IPS-20b (cell line): ENCODE measurements around the gene WFDC10B.
"Not testable (repeated sequence)": the region's sequence is repeated elsewhere in the genome, so short reads cannot be mapped to it uniquely, and the experiment has no call there.

Source experiments
- H3K27ac ChIP-seq: one replicate; pipeline ENCODE4 v1.5.1; 2013; ENCODE audit warnings: low read length
- H3K27me3 ChIP-seq: 2 replicates; pipeline ENCODE4 v1.6.1; 2013; ENCODE audit warnings: mild to moderate bottlenecking, low read length, inconsistent platforms; ENCODE audit not compliant: insufficient read depth
- H3K36me3 ChIP-seq: 2 replicates; pipeline ENCODE4 v1.6.1; 2013; ENCODE audit warnings: low read depth, mild to moderate bottlenecking, inconsistent platforms, low read length, moderate library complexity; ENCODE audit not compliant: insufficient read depth
- H3K4me1 ChIP-seq: 2 replicates; pipeline ENCODE4 v1.6.1; 2013; ENCODE audit warnings: mild to moderate bottlenecking, control low read depth, inconsistent platforms, low read length, moderate library complexity; ENCODE audit not compliant: insufficient read depth
- H3K4me3 ChIP-seq: 2 replicates; pipeline ENCODE4 v1.5.1; 2013; ENCODE audit warnings: mild to moderate bottlenecking, low read length, inconsistent platforms
- H3K9ac ChIP-seq: 2 replicates; pipeline ENCODE4 v1.6.1; 2013; ENCODE audit warnings: low read depth, mild to moderate bottlenecking, inconsistent platforms, low read length, moderate library complexity
- H3K9me3 ChIP-seq: 2 replicates; pipeline ENCODE4 v1.6.1; 2013; ENCODE audit warnings: mild to moderate bottlenecking, low read depth, low read length, inconsistent platforms; ENCODE audit not compliant: insufficient read depth

Gene WFDC10B

DNA sequence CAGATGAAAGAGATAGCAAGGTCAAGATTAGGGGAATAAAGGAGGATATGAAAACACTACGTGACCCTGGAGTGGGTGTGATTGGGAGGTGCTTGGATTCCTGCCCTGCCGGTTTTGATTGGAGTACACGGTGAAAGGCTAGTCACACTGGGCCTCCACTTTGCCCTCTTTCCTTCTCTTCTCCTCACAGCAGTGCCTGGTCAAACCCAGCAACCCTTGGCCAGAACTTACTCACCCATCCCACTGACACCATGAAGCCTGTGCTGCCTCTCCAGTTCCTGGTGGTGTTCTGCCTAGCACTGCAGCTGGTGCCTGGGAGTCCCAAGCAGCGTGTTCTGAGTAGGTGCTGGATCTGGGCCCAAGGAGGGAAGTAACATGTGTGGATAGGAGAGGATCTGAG, 2.9 kb downstream of the WFDC10B start, which contains the start of gene WFDC13:
Gene WFDC13 (plus strand): TSS at position 166 of the 400 bp plus-strand sequence. CDS start 86 bp downstream, at position 252.
- Histone ChIP-seq H3K4me1 (no peaks in the 10 kb centered on the region), H3K9ac (no peak within 1 kb of the TSS), H3K27me3 (no peaks in the 10 kb centered on the region), H3K4me3 (no peak within 1 kb of the TSS), H3K36me3 (no peaks in the 10 kb centered on the region), H3K27ac (no peak within 1 kb of the TSS), H3K9me3 (no peaks in the 10 kb centered on the region)

DNA sequence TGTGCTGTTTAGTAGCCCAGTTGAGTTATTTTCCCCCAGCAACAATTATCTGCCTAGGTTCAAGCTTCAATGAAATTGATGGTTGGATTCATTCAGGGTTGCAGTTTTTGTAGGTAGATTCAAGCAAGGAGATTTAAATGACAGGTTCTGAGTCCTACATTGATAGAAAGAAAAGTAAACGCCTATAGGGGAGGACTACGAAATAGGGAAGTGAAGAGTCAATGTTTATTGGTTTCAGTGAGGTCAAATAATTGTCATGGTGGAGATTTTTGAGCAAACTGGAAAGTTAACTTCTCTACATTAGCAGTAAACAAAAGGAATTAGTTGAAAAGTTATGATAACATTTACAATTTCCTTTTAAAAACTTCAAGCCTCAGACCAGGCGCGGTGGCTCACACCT, 3.7 kb downstream of the WFDC10B start:
- Histone ChIP-seq H3K9ac (no peak overlapping the region), H3K27ac (no peak overlapping the region), H3K36me3 (no peaks in the 10 kb centered on the region), H3K9me3 (no peaks in the 10 kb centered on the region), H3K4me3 (no peak overlapping the region), H3K27me3 (no peaks in the 10 kb centered on the region), H3K4me1 (no peaks in the 10 kb centered on the region)

DNA sequence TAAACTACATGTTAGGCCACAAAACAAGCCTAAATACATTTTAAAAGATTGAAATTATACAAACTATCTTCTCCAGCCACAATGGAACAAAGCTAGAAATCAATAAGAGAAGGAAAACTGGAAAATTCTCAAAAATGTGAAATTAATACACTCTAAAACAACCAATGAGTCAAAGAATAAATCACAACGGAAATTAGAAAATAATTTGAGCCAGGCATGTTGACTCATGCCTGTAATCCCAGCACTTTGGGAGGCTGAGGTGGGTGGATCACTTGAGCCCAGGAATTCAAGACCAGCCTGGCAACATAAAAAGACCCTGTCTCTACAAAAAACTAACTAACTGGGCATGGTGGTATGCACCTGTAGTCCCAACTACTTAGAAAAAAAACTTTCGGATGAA, 9.3 kb downstream of the WFDC10B start:
- Histone ChIP-seq H3K27ac (no peak overlapping the region), H3K4me1 (no peaks in the 10 kb centered on the region), H3K9me3 (peaks cover 11% of the 10 kb centered on the region; the same call in 1 of the 2 replicates), H3K36me3 (no peaks in the 10 kb centered on the region), H3K9ac (no peak overlapping the region), H3K4me3 (no peak overlapping the region), H3K27me3 (no peaks in the 10 kb centered on the region)

DNA sequence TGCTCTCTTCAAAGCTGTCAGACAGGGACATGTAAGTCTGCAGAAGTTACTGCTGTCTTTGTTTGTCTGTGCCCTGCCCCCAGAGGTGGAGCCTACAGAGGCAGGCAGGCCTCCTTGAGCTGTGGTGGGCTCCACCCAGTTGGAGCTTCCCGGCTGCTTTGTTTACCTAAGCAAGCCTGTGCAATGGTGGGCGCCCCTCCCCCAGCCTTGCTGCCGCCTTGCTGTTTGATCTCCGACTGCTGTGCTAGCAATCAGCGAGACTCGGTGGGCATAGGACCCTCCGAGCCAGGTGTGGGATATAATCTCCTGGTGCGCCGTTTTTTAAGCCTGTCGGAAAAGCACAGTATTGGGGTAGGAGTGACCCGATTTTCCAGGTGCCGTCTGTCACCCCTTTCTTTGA, 11.5 kb downstream of the WFDC10B start:
- not testable (repeated sequence) for H3K27me3 ChIP-seq, H3K9ac ChIP-seq, H3K36me3 ChIP-seq, H3K4me1 ChIP-seq, H3K27ac ChIP-seq, H3K4me3 ChIP-seq
- peaks cover 11% of the 10 kb centered on the region; the same call in 1 of the 2 replicates for H3K9me3 ChIP-seq

DNA sequence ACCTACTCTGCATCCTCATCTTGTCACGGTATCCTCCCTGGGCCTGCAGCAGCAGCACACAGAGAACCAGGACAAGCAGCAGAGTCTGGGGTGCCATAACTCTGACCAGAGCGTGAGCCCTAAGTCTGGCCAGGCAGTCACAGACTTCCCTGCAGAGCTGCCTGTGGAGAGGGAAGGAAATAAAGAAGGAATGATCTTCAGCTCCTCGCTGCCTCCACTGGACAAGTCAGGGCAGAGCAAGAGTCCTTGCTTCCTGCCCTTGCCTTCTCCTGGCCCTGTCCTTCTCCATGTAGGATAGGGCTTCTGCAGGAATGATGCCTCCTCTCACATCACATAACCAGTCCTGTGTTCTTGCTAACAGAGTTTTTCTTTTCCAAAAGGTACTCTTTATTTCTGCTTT, 18.9 kb downstream of the WFDC10B start:
- Histone ChIP-seq H3K27ac (no peak overlapping the region), H3K36me3 (no peaks in the 10 kb centered on the region), H3K9ac (no peak overlapping the region), H3K4me1 (no peaks in the 10 kb centered on the region), H3K27me3 (no peaks in the 10 kb centered on the region), H3K9me3 (no peaks in the 10 kb centered on the region), H3K4me3 (no peak overlapping the region)

DNA sequence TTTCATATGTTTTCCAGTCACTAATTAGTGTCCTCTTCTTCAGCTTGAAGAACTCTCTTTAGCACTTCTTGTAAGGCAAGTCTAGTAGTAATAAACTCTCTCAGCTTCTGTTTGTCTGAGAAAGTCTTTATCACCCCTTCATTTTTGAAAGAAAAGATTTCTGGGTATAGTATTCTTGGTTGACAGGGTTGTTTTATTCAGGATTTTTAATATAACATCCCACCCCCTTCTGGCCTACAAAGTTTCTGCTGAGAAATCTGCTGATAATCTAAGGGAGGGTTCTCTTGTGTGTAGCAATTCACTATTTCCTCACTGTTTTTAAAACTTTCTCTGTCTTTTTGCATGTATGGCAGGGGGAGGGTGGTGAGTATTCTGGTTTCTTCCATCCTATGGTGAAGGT, 25.2 kb downstream of the WFDC10B start:
- Histone ChIP-seq H3K4me1 (no peaks in the 10 kb centered on the region), H3K27ac (no peak overlapping the region), H3K36me3 (no peaks in the 10 kb centered on the region), H3K9me3 (peaks cover 8% of the 10 kb centered on the region; the same call in 1 of the 2 replicates), H3K27me3 (no peaks in the 10 kb centered on the region), H3K9ac (no peak overlapping the region), H3K4me3 (no peak overlapping the region)

DNA sequence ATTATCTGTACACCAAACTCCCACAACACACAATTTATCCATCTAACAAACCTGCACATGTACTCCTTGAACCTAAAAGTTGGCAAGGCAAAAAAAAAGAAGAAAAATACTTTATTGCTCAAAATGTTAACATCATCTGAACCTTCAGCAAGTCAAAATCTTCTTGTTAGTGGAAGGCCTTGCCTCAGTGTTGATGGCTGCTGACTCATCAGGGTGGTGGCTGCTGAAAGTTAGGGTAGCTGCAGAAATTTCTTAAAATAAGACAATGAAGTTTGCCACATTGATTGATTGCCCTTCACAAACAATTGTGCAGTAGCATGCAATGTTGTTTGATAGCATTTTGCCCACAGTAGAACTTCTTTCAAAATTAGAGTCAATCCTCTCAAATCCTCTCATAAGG, 32.1 kb downstream of the WFDC10B start:
- no peaks in the 10 kb centered on the region for H3K27me3 ChIP-seq
- H3K4me3 ChIP-seq, result no peak overlapping the region
- H3K9ac ChIP-seq, result no peak overlapping the region
- H3K9me3 ChIP-seq, result no peaks in the 10 kb centered on the region
- no peaks in the 10 kb centered on the region for H3K4me1 ChIP-seq
- H3K36me3 ChIP-seq, result no peaks in the 10 kb centered on the region
- no peak overlapping the region for H3K27ac ChIP-seq

DNA sequence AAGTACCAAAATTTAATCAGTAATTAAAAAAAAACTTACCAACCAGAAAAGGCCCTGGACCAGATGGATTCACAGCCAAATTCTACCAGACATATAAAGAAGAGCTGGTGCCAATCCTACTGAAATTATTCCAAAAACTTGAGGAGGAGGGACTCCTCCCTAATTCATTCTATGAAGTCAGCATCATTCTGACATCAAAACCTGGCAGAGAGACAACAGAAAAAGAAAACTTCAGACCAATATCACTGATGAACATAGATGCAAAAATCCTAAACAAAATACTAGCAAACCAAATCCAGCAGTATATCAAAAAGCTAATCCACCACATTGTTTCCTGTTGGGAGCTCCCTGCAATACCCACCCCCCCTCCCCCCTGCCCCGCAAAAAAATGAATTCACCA, 34.7 kb downstream of the WFDC10B start, which contains the start of gene WFDC11:
Gene WFDC11 (minus strand): TSS at position 101 of the 400 bp plus-strand sequence. CDS start 19,639 bp downstream, outside the sequence.
- Histone ChIP-seq H3K4me1 (no peaks in the 10 kb centered on the region), H3K9ac (no peak within 1 kb of the TSS), H3K4me3 (no peak within 1 kb of the TSS), H3K36me3 (no peaks in the 10 kb centered on the region), H3K27ac (no peak within 1 kb of the TSS), H3K27me3 (no peaks in the 10 kb centered on the region), H3K9me3 (no peaks in the 10 kb centered on the region)

DNA sequence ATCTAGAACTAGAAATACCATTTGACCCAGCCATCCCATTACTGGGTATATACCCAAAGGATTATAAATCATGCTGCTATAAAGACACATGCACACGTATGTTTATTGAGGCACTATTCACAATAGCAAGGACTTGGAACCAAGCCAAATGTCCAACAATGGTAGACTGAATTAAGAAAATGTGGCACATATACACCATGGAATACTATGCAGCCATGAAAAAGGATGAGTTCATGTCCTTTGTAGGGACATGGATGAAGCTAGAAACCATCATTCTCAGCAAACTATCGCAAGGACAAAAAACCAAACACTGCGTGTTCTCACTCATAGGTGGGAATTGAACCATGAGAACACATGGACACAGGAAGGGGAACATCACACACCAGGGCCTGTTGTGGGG, 47.8 kb downstream of the WFDC10B start:
- H3K36me3 ChIP-seq, H3K4me3 ChIP-seq, H3K9ac ChIP-seq, H3K9me3 ChIP-seq, H3K27ac ChIP-seq, H3K27me3 ChIP-seq, H3K4me1 ChIP-seq: not testable (repeated sequence)

DNA sequence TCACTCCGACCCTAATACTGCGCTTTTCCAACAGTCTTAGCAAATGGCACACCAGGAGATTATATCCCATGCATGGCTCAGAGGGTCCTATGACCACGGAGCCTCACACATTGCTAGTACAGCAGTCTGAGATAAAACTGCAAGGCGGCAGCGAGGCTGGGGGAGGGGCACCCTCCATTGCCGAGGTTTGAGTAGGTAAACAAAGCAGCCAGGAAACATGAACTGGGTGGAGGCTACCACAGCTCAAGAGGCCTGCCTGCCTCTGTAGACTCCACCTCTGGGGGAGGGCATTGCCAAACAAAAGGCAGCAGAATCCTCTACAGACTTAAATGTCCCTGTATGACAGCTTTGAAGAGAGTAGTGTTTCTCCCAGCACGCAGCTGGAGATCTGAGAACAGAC, 53.1 kb downstream of the WFDC10B start:
- not testable (repeated sequence) for H3K4me1 ChIP-seq, H3K9me3 ChIP-seq, H3K36me3 ChIP-seq, H3K9ac ChIP-seq, H3K27me3 ChIP-seq, H3K4me3 ChIP-seq, H3K27ac ChIP-seq

DNA sequence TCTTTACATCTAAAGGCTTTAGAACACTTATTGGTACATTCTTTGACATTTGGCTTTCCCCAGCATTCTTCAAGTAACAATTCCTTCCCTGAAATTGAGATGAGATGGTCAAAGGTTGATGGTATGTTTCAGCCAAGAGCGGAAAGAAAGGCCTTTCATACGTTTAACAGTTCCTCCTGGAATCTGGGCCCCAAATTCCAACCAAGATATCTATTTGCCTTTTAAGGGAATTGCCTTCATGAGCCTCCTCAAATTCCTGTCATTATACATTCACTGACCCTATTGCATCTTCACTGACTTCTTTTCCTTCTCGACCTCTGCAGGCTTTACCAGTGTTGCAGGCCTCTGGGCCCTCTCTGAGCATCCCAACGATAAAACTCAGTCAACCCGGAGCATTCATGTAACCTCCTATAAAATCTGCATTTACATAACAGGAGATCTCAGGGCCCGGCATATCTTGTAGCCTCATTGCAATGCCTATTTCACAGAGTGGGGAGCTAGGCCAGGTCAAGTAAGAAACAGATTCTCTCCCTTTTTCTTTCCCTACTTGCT, 55.4 kb downstream of the WFDC10B start:
- Histone ChIP-seq H3K36me3 (no peaks in the 10 kb centered on the region), H3K9me3 (peaks cover 9% of the 10 kb centered on the region; the same call in 1 of the 2 replicates), H3K27ac (no peak overlapping the region), H3K4me1 (no peaks in the 10 kb centered on the region), H3K9ac (no peak overlapping the region), H3K4me3 (no peak overlapping the region), H3K27me3 (no peaks in the 10 kb centered on the region)

DNA sequence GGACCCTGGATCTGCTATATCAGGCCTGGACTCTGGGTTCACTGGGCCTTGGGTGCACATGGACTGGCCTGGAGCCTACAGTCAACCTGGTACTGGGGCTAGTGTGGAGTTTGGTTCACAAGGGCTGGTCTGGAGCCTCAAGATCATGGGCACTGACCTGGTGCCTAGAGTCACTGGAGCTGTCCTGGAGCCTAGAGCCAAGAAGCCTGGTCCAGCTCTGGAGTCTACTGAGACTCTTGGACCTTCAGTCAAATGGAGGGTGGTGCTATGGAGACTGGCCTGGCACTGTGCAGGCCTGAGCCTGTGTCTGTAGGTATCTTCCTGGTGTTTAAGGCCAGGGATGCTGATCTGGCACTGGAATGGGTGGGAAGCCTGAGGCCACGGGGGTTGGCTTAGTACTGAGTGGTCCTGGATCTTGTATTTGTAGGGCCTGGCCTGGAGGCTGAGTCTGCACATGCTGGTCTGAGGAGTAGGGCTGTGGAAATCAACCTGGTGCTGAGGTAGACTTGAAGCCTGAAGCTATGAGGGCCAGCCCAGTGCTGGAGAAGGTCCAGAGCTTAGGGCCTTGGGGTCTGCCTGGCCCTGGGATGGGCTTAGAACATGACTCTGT, 57.3 kb downstream of the WFDC10B start:
- Histone ChIP-seq H3K27me3 (no peaks in the 10 kb centered on the region), H3K9me3 (peaks cover 9% of the 10 kb centered on the region; the same call in 1 of the 2 replicates), H3K9ac (no peak overlapping the region), H3K4me3 (no peak overlapping the region), H3K36me3 (no peaks in the 10 kb centered on the region), H3K4me1 (no peaks in the 10 kb centered on the region), H3K27ac (no peak overlapping the region)
